Activated T-cell treated with anti-CD3 and anti-CD28 coated beads, Interleukin-2, amount 50 U/mL, for 48 hours (primary cell): ENCODE results near the gene ARID4B.
A peak's percentile ranks its signal among the peaks of the same experiment; 100 is the strongest.

Source experiments
- DNase-seq, 2 experiments: peaks; one replicate each; pipeline ENCODE4 v3.0.0-alpha.2; 2020

Gene ARID4B

GRCh38 chr1:235124111-235124510 is 203.9 kb downstream of the ARID4B start:
- peak in 1 of 2 experiments; percentile 18 for DNase-seq

- DNase-seq = no peak
Measured at GRCh38 chr1:235122348-235122747, 205.6 kb downstream of the ARID4B start.
